HepG2 (cell line): ENCODE data around the gene NHERF2. TPM values are rescaled to one million over a fixed set of nuclear protein-coding genes. Genes with fewer than 3 reads are reported as not detected.

Experiments used
- ATAC-seq: fragments of 200-7000 bp; cut with Tn5 transposase; 3 replicates; pipeline ENCODE4 v1.9.1; 2020; ENCODE audit warnings: mild to moderate bottlenecking, moderate library complexity
- BruUV-seq: library from RNA; stranded (reverse); fragments of 400-500 nt; replicated peaks from 2 replicates; lab custom pipeline; 2021; lab: Mats Ljungman, UMichigan
- CTCF ChIA-PET: fragments of 300-600 bp; formaldehyde crosslinking; extraction: SDS; loops from one replicate; lab custom pipeline; 2021; ENCODE audit warnings: low total read pairs, inconsistent platforms, low intra/inter-chr PET ratio; lab: Yijun Ruan, JAX
- POLR2A ChIA-PET: fragments of 350-600 bp; sonication (Branson Sonifier 250); formaldehyde crosslinking; loops from one replicate; lab custom pipeline; 2020; ENCODE audit warnings: antibody characterized with exemption, inconsistent platforms; lab: Yijun Ruan, JAX
- DNase-seq: peaks from one replicate; pipeline ENCODE4 v3.0.0-alpha.2; 2015; ENCODE audit warnings: low spot score
- FAIRE-seq: peaks from 3 replicates; lab custom pipeline; 2011; peaks lifted over from hg19 to GRCh38; lab: Jason Lieb, UNC
- H2AFZ ChIP-seq: one replicate; pipeline ENCODE4 v1.6.1; 2011; ENCODE audit warnings: low read length, inconsistent platforms
- H3K27ac ChIP-seq: fragments of 300-600 bp; 3 replicates; pipeline ENCODE4 v1.8.0; 2011; ENCODE audit warnings: mixed run types, mild to moderate bottlenecking, mixed read lengths, low read length, inconsistent platforms; ENCODE audit not compliant: insufficient read depth; ENCODE audit errors: extremely low read length
- H3K27me3 ChIP-seq, 2 experiments: fragments of 200-600 bp in 1 of 2; 2 replicates in 1 of 2; 3 replicates in 1 of 2; pipeline versions ENCODE4 v1.6.0 to v1.8.0; 2011; ENCODE audit warnings: low read length in 2 of 2, mild to moderate bottlenecking in 2 of 2, moderate library complexity in 2 of 2, inconsistent platforms in 1 of 2; ENCODE audit not compliant: insufficient read depth in 2 of 2, control insufficient read depth in 1 of 2
- H3K36me3 ChIP-seq, 2 experiments: fragments of 200-600 bp in 1 of 2; replicated peaks in 1 of 2; 2 replicates in 1 of 2; 3 replicates in 1 of 2; pipeline versions ENCODE4 v1.5.1 to v1.8.0; 2011; ENCODE audit warnings: low read length in 2 of 2, inconsistent platforms in 1 of 2; ENCODE audit not compliant: insufficient read depth in 2 of 2, control insufficient read depth in 1 of 2
- H3K4me1 ChIP-seq: 2 replicates; pipeline ENCODE4 v1.5.1; 2012; ENCODE audit warnings: low read length, inconsistent platforms; ENCODE audit not compliant: insufficient read depth
- H3K4me2 ChIP-seq: 2 replicates; pipeline ENCODE4 v1.6.0; 2011; ENCODE audit warnings: low read depth, low read length, inconsistent platforms
- H3K4me3 ChIP-seq, 3 experiments: fragments of 200-600 bp in 1 of 3; sonication (generic), shearing (Covaris generic) in 1 of 3; replicated peaks in 1 of 3; 2 replicates each; pipeline ENCODE4 v1.5.1; 2011 to 2016; ENCODE audit warnings: low read length in 3 of 3, inconsistent platforms in 2 of 3, low read depth in 2 of 3, mild to moderate bottlenecking in 2 of 3, control low read depth in 1 of 3, mixed read lengths in 1 of 3; ENCODE audit not compliant: insufficient read depth in 1 of 3
- H3K79me2 ChIP-seq: one replicate; pipeline ENCODE4 v1.6.1; 2011; ENCODE audit warnings: low read length, inconsistent platforms; ENCODE audit not compliant: insufficient read depth
- H3K9ac ChIP-seq: 2 replicates; pipeline ENCODE4 v1.6.0; 2011; ENCODE audit warnings: mild to moderate bottlenecking, low read depth, low read length, inconsistent platforms; ENCODE audit not compliant: insufficient read depth
- H3K9me3 ChIP-seq: 2 replicates; pipeline ENCODE4 v1.5.1; 2012; ENCODE audit warnings: mild to moderate bottlenecking, low read length
- H4K20me1 ChIP-seq: 2 replicates; pipeline ENCODE4 v1.6.0; 2011; ENCODE audit warnings: inconsistent platforms, mild to moderate bottlenecking, low read length, moderate library complexity; ENCODE audit not compliant: insufficient read depth
- CAMTA2 ChIP-seq: sonication (generic); formaldehyde crosslinking; IDR thresholded peaks from 2 replicates; pipeline ENCODE4 v1.4.0; 2020; ENCODE audit warnings: mild to moderate bottlenecking, missing genetic modification reagents, borderline replicate concordance
- DMAP1 ChIP-seq: IDR thresholded peaks from 2 replicates; pipeline ENCODE4 v1.6.1; 2016
- FIP1L1 ChIP-seq: fragments of 200-400 bp; formaldehyde crosslinking; IDR thresholded peaks from 2 replicates; pipeline ENCODE4 v1.6.1; 2018; ENCODE audit warnings: low read depth, mild to moderate bottlenecking, low read length, moderate library complexity, borderline replicate concordance; ENCODE audit not compliant: insufficient read depth
- JARID2 ChIP-seq: sonication (generic); formaldehyde crosslinking; IDR thresholded peaks from 2 replicates; pipeline ENCODE4 v1.8.1; 2023; ENCODE audit warnings: missing genetic modification reagents, inconsistent platforms; ENCODE audit not compliant: insufficient replicate concordance
- NFRKB ChIP-seq: fragments of 450-650 bp; IDR thresholded peaks from 2 replicates; pipeline ENCODE4 v1.6.1; 2017
- NR2F1 ChIP-seq, 2 experiments: fragments of 450-650 bp in 1 of 2; formaldehyde crosslinking in 1 of 2; IDR thresholded peaks; 2 replicates each; pipeline versions ENCODE4 v1.5.0 to v1.6.1; 2016 to 2020; ENCODE audit warnings: mild to moderate bottlenecking in 1 of 2, missing compliant biosample characterization in 1 of 2, missing genetic modification reagents in 1 of 2, moderate library complexity in 1 of 2
- POLR2A ChIP-seq, 2 experiments: IDR thresholded peaks; 2 replicates each; pipeline ENCODE4 v1.6.1; 2011; ENCODE audit warnings: low read depth in 2 of 2, low read length in 2 of 2, mild to moderate bottlenecking in 1 of 2, moderate library complexity in 1 of 2; ENCODE audit not compliant: insufficient read depth in 1 of 2
- STAG1 ChIP-seq: sonication (generic); formaldehyde crosslinking; IDR thresholded peaks from 2 replicates; pipeline ENCODE4 v1.4.0; 2020; ENCODE audit warnings: missing genetic modification reagents
- THAP11 ChIP-seq: IDR thresholded peaks from 2 replicates; pipeline ENCODE4 v1.6.1; 2016; ENCODE audit warnings: missing biosample characterization, missing genetic modification reagents
- ZBTB8A ChIP-seq: sonication (generic); formaldehyde crosslinking; IDR thresholded peaks from 2 replicates; pipeline ENCODE4 v1.4.0; 2020; ENCODE audit warnings: mild to moderate bottlenecking, low read depth, missing genetic modification reagents, borderline replicate concordance
- ZNF766 ChIP-seq: sonication (generic); formaldehyde crosslinking; IDR thresholded peaks from 2 replicates; pipeline ENCODE4 v1.5.0; 2020; ENCODE audit warnings: missing genetic modification reagents, borderline replicate concordance
- WGBS: methylation state at CpG from one replicate; pipeline ENCODE4 v1.1.6; 2017; ENCODE audit warnings: low lambda C conversion rate; 5-methylcytosine and 5-hydroxymethylcytosine counted together
- in situ Hi-C: cut with HindIII; loops from 2 replicates; pipeline ENCODE4 v1.10.0; 2017; ENCODE audit warnings: low pct_unique_long_range_greater_than_20kb; ENCODE audit not compliant: extremely low pct_ligation_motif_present
- intact Hi-C: fragments of 100-400 bp; cut with micrococcal nuclease; formaldehyde crosslinking; loops from one replicate; pipeline ENCODE4 v1.10.0; 2022; ENCODE audit not compliant: unreplicated experiment
- polyA plus RNA-seq, 8 experiments: library from polyadenylated mRNA; depleted of rRNA in 3 of 8; stranded (reverse) in 7 of 8; unstranded in 1 of 8; fragments of >200 nt; fragmentation: Illumina TruSeq in 4 of 8; extraction: Trizol in 4 of 8; gene quantifications; 2 replicates each; pipeline versions ENCODE4 v1.2.1 to v1.2.3, GENCODE V29; 2011 to 2016; ENCODE audit warnings: low read depth in 4 of 8, missing spikeins in 1 of 8, mixed read lengths in 1 of 8; ENCODE audit not compliant: insufficient read depth in 1 of 8
- total RNA-seq, 5 experiments: library from RNA; depleted of rRNA; stranded (reverse); fragments of >200 nt; fragmentation: Illumina TruSeq; extraction: Trizol; gene quantifications; 2 replicates each; pipeline ENCODE4 v1.2.3, GENCODE V29; 2016; ENCODE audit warnings: low read depth in 1 of 5
- TF ChIP-seq, protein P1 (sequence below): sonication (generic); formaldehyde crosslinking; IDR thresholded peaks from 2 replicates; pipeline ENCODE4 v1.4.0; 2020; ENCODE audit warnings: missing genetic modification reagents
- TF ChIP-seq, protein P2 (sequence below): sonication (generic); formaldehyde crosslinking; IDR thresholded peaks from 2 replicates; pipeline ENCODE4 v1.5.0; 2020; ENCODE audit warnings: mild to moderate bottlenecking, missing genetic modification reagents, borderline replicate concordance
- TF ChIP-seq, protein P3 (sequence below): sonication (generic); formaldehyde crosslinking; IDR thresholded peaks from 2 replicates; pipeline ENCODE4 v1.5.0; 2020; ENCODE audit warnings: mild to moderate bottlenecking, low read depth, missing genetic modification reagents, borderline replicate concordance

Gene NHERF2
- total and polyA plus RNA-seq, 2 of the 13 experiments (the other 11 are each of a cell fraction or from before 2014, with no cell fraction given), result 23.7 to 39.3 TPM

DNA sequence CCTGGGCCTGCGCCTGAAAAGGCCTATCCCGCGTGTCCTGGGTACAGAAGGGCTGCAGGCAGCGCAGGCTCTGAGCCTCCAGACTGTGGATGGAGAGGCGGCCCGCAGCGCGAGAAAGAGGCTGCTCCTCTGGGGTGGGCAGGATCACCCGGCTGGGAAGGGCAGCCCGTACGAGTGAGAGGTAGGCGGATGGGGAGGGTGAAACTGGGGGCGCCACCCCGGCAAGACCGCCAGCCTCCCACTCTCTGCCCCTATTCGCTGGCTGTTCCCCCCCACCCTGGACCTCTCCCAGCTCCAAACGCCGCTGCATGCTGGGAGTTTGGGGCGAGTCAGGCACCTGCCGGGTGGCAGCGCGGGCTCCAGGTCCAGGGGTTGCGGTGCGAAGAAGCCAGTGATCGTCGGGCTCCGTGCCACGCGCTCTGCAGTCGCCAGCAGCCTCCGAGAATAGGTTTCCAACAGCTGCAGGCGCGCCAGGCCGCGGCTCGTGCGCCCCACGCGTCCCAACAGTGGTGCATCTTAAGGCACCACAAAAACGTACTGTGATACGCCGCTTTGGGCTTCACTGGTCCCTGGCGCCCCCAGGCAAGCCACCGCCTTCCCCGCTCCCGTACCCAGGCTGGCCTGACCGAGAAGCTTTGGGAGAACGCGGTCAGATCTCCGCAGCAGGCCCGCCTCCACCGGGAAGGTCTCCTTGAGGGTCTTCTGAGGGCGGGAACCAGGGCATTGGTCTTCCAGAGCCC lies 46.5 kb upstream of the NHERF2 start:
- Histone ChIP-seq H3K27me3 (no peaks in the 10 kb centered on the region), H3K9me3 (no peaks in the 10 kb centered on the region), H4K20me1 (no peaks in the 10 kb centered on the region), H3K27ac (no peak overlapping the region), H3K4me1 (peaks cover 25% of the 10 kb centered on the region), H3K36me3 (peaks cover 13 to 23% of the 10 kb centered on the region in 2 experiments; a peak in 3 of 5 replicates), H3K4me3 (no peak overlapping the region), H3K79me2 (peaks cover 6% of the 10 kb centered on the region), H3K4me2 (no peak overlapping the region), H2AFZ (no peak overlapping the region), H3K9ac (no peak overlapping the region)
- DNase-seq (no peak), ATAC-seq (no peak), FAIRE-seq (no peak)
- BruUV-seq, result no TSS peak
- ChIA-PET CTCF (no interaction called here), POLR2A (interaction anchor here (6.8 kb wide), 1 partner anchor 16 kb away, joined by 62 read pairs; the partner anchor contains the start of gene RPS2)
- intact Hi-C loops (no loop called here), in situ Hi-C loops (no loop called here)
- WGBS, result 94% methylated on average over 20 of the region's 53 CpGs
- TF ChIP-seq THAP11 (CRISPR knock-in tag) (no peak), DMAP1 (no peak), CAMTA2 (no peak), STAG1 (CRISPR knock-in tag) (no peak), NFRKB (no peak), JARID2 (CRISPR knock-in tag) (no peak), POLR2A (IDR thresholded peaks at IDR 0.05; ENCODE audit: insufficient read depth in 1 of 2, low read depth in 2 of 2, low read length in 2 of 2) (0 out of 4 replicates have a peak, but pooled peaks of 1 of the 2 experiments have one; percentile 9), NR2F1 (CRISPR knock-in tag; IDR thresholded peaks at IDR 0.05) (no peak), ZBTB8A (CRISPR knock-in tag) (no peak), ZNF766 (no peak), FIP1L1 (no peak)
- TF ChIP-seq, protein P1, sequence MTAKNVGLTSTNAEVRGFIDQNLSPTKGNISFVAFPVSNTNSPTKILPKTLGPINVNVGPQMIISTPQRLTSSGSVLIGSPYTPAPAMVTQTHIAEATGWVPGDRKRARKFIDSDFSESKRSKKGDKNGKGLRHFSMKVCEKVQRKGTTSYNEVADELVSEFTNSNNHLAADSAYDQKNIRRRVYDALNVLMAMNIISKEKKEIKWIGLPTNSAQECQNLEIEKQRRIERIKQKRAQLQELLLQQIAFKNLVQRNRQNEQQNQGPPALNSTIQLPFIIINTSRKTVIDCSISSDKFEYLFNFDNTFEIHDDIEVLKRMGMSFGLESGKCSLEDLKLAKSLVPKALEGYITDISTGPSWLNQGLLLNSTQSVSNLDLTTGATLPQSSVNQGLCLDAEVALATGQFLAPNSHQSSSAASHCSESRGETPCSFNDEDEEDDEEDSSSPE (CRISPR knock-in tag), result no peak
- TF ChIP-seq, protein P2, sequence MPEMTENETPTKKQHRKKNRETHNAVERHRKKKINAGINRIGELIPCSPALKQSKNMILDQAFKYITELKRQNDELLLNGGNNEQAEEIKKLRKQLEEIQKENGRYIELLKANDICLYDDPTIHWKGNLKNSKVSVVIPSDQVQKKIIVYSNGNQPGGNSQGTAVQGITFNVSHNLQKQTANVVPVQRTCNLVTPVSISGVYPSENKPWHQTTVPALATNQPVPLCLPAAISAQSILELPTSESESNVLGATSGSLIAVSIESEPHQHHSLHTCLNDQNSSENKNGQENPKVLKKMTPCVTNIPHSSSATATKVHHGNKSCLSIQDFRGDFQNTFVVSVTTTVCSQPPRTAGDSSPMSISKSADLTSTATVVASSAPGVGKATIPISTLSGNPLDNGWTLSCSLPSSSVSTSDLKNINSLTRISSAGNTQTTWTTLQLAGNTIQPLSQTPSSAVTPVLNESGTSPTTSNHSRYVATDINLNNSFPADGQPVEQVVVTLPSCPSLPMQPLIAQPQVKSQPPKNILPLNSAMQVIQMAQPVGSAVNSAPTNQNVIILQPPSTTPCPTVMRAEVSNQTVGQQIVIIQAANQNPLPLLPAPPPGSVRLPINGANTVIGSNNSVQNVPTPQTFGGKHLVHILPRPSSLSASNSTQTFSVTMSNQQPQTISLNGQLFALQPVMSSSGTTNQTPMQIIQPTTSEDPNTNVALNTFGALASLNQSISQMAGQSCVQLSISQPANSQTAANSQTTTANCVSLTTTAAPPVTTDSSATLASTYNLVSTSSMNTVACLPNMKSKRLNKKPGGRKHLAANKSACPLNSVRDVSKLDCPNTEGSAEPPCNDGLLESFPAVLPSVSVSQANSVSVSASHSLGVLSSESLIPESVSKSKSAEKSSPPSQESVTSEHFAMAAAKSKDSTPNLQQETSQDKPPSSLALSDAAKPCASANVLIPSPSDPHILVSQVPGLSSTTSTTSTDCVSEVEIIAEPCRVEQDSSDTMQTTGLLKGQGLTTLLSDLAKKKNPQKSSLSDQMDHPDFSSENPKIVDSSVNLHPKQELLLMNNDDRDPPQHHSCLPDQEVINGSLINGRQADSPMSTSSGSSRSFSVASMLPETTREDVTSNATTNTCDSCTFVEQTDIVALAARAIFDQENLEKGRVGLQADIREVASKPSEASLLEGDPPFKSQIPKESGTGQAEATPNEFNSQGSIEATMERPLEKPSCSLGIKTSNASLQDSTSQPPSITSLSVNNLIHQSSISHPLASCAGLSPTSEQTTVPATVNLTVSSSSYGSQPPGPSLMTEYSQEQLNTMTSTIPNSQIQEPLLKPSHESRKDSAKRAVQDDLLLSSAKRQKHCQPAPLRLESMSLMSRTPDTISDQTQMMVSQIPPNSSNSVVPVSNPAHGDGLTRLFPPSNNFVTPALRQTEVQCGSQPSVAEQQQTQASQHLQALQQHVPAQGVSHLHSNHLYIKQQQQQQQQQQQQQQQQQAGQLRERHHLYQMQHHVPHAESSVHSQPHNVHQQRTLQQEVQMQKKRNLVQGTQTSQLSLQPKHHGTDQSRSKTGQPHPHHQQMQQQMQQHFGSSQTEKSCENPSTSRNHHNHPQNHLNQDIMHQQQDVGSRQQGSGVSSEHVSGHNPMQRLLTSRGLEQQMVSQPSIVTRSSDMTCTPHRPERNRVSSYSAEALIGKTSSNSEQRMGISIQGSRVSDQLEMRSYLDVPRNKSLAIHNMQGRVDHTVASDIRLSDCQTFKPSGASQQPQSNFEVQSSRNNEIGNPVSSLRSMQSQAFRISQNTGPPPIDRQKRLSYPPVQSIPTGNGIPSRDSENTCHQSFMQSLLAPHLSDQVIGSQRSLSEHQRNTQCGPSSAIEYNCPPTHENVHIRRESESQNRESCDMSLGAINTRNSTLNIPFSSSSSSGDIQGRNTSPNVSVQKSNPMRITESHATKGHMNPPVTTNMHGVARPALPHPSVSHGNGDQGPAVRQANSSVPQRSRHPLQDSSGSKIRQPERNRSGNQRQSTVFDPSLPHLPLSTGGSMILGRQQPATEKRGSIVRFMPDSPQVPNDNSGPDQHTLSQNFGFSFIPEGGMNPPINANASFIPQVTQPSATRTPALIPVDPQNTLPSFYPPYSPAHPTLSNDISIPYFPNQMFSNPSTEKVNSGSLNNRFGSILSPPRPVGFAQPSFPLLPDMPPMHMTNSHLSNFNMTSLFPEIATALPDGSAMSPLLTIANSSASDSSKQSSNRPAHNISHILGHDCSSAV, result no peak
- TF ChIP-seq, protein P3, sequence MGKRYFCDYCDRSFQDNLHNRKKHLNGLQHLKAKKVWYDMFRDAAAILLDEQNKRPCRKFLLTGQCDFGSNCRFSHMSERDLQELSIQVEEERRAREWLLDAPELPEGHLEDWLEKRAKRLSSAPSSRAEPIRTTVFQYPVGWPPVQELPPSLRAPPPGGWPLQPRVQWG (CRISPR knock-in tag), result no peak
